ENCODE data around the gene DGLUCY.

The DGLUCY gene

DNA sequence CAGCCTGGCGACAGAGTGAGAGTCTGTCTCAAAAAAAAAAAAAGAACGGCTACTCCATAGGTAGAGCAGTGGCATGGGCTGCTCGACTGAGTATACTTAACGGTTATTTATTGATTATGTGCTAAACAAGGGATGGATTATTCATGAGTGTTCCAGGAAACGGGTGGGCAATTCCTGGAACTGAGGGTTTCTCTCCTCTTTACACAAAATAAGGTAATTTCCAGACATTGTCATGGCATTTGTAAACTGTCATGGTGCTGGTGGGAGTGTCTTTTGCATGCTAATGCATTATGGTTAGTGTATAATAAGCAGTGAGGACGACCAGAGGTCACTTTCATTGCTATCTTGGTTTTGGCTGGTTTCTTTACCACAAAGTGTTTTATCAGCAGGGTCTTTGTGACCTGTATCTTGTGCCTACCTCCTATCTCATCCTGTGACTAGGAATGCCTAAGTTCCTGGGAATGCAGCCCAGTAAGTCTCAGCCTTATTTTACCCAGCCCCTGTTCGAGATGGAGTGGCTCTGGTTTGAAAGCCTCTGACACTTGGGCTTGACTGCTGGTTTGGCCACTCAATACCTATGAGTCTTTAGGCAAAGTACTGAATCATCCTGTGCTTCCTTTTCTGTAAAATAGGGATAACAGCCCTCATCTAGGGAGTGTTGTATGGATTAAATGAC is 3.2 kb downstream of the DGLUCY start:
- H3K79me2 ChIP-seq (ENCODE audit: insufficient read depth, low read depth): peaks cover 24% of the 10 kb centered on the region
- no peak overlapping the region for H3K4me2 ChIP-seq
- H3K4me3 ChIP-seq (IDR thresholded peaks at IDR 0.05; ENCODE audit: insufficient read depth, low read depth, low read length): no peak overlapping the region
- TF ChIP-seq, protein P1, sequence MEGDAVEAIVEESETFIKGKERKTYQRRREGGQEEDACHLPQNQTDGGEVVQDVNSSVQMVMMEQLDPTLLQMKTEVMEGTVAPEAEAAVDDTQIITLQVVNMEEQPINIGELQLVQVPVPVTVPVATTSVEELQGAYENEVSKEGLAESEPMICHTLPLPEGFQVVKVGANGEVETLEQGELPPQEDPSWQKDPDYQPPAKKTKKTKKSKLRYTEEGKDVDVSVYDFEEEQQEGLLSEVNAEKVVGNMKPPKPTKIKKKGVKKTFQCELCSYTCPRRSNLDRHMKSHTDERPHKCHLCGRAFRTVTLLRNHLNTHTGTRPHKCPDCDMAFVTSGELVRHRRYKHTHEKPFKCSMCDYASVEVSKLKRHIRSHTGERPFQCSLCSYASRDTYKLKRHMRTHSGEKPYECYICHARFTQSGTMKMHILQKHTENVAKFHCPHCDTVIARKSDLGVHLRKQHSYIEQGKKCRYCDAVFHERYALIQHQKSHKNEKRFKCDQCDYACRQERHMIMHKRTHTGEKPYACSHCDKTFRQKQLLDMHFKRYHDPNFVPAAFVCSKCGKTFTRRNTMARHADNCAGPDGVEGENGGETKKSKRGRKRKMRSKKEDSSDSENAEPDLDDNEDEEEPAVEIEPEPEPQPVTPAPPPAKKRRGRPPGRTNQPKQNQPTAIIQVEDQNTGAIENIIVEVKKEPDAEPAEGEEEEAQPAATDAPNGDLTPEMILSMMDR (conservative IDR thresholded peaks at IDR 0.05; ENCODE audit: low read depth, low read length): no peak
- H3K9ac ChIP-seq: no peak overlapping the region
- H3K27me3 ChIP-seq (ENCODE audit: insufficient read depth, low read depth): no peaks in the 10 kb centered on the region
- H3K27ac ChIP-seq: no peak overlapping the region
- peaks cover 26% of the 10 kb centered on the region for H3K4me1 ChIP-seq (ENCODE audit: low read depth, poor library complexity, severe bottlenecking)
- H4K20me1 ChIP-seq (ENCODE audit: insufficient read depth): no peaks in the 10 kb centered on the region
- H3K36me3 ChIP-seq (ENCODE audit: insufficient read depth): no peaks in the 10 kb centered on the region
- no peak overlapping the region for H2AFZ ChIP-seq (ENCODE audit: low read depth)

DNA sequence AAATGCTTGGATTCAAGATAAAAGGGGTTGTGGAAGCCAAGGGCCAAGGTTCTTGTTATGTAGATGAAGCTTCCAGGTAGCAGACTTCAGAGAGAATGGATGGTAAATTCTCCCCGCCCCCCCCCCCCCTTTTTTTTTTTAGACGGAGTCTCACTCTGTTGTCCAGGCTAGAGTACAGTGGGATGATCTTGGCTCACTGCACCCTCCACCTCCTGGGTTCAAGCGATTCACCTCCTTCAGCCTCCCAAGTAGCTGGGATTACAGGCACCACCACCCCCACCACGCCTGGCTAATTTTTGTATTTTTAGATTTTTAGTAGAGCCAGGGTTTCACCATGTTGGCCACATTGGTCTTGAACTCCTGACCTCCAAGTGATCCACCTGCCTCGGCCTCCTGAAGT is 4.1 kb downstream of the DGLUCY start:
- Histone ChIP-seq H4K20me1 (ENCODE audit: insufficient read depth) (no peaks in the 10 kb centered on the region), H3K4me2 (no peak overlapping the region), H3K4me1 (ENCODE audit: low read depth, poor library complexity, severe bottlenecking) (peaks cover 19% of the 10 kb centered on the region), H3K27me3 (ENCODE audit: insufficient read depth, low read depth) (no peaks in the 10 kb centered on the region), H3K27ac (no peak overlapping the region), H3K4me3 (IDR thresholded peaks at IDR 0.05; ENCODE audit: insufficient read depth, low read depth, low read length) (no peak overlapping the region), H3K79me2 (ENCODE audit: insufficient read depth, low read depth) (peaks cover 24% of the 10 kb centered on the region), H3K36me3 (ENCODE audit: insufficient read depth) (no peaks in the 10 kb centered on the region), H2AFZ (ENCODE audit: low read depth) (no peak overlapping the region), H3K9ac (no peak overlapping the region)
- TF ChIP-seq, protein P1 (conservative IDR thresholded peaks at IDR 0.05; ENCODE audit: low read depth, low read length): no peak

- Histone ChIP-seq H3K4me3 (IDR thresholded peaks at IDR 0.05; ENCODE audit: insufficient read depth, low read depth, low read length) (no peak overlapping the region), H3K27me3 (ENCODE audit: insufficient read depth, low read depth) (no peaks in the 10 kb centered on the region), H2AFZ (ENCODE audit: low read depth) (no peak overlapping the region), H3K4me2 (no peak overlapping the region), H3K79me2 (ENCODE audit: insufficient read depth, low read depth) (peaks cover 24% of the 10 kb centered on the region), H3K27ac (no peak overlapping the region), H3K4me1 (ENCODE audit: low read depth, poor library complexity, severe bottlenecking) (peaks cover 23% of the 10 kb centered on the region), H4K20me1 (ENCODE audit: insufficient read depth) (no peaks in the 10 kb centered on the region), H3K9ac (no peak overlapping the region), H3K36me3 (ENCODE audit: insufficient read depth) (no peaks in the 10 kb centered on the region)
- TF ChIP-seq, protein P1 (conservative IDR thresholded peaks at IDR 0.05; ENCODE audit: low read depth, low read length): no peak
Observed at GRCh38 chr14:91118511-91119068, 4.7 kb downstream of the DGLUCY start.

- no peak overlapping the region for H3K4me2 ChIP-seq
- TF ChIP-seq, protein P1 (conservative IDR thresholded peaks at IDR 0.05; ENCODE audit: low read depth, low read length): no peak
- peaks cover 34% of the 10 kb centered on the region for H3K4me1 ChIP-seq (ENCODE audit: low read depth, poor library complexity, severe bottlenecking)
- H3K36me3 ChIP-seq (ENCODE audit: insufficient read depth): no peaks in the 10 kb centered on the region
- peaks cover 24% of the 10 kb centered on the region for H3K79me2 ChIP-seq (ENCODE audit: insufficient read depth, low read depth)
- H3K27ac ChIP-seq: no peak overlapping the region
- no peak overlapping the region for H3K9ac ChIP-seq
- H3K27me3 ChIP-seq (ENCODE audit: insufficient read depth, low read depth): no peaks in the 10 kb centered on the region
- no peak overlapping the region for H3K4me3 ChIP-seq (IDR thresholded peaks at IDR 0.05; ENCODE audit: insufficient read depth, low read depth, low read length)
- H2AFZ ChIP-seq (ENCODE audit: low read depth): no peak overlapping the region
- no peaks in the 10 kb centered on the region for H4K20me1 ChIP-seq (ENCODE audit: insufficient read depth)
Observed at GRCh38 chr14:91119556-91120311, 5.9 kb downstream of the DGLUCY start.

All from KMS-11 (cell line).